Glutamatergic neuron (in vitro differentiated cells): ENCODE measurements around the gene DCBLD1. TPM values are rescaled to one million over a fixed set of nuclear protein-coding genes. Genes with fewer than 3 reads are reported as not detected.

Source experiments
- DNase-seq: peaks from one replicate; pipeline ENCODE4 v3.0.0; 2022
- H3K27ac Mint-ChIP-seq: one replicate; pipeline ENCODE4 v1.8.0; 2020; ENCODE audit warnings: mild to moderate bottlenecking, mixed read lengths, inconsistent platforms; ENCODE audit not compliant: unreplicated experiment
- H3K27me3 Mint-ChIP-seq: one replicate; pipeline ENCODE4 v1.8.0; 2020; ENCODE audit warnings: mild to moderate bottlenecking, moderate library complexity, mixed read lengths, inconsistent platforms; ENCODE audit not compliant: unreplicated experiment
- H3K36me3 Mint-ChIP-seq: one replicate; pipeline ENCODE4 v1.8.0; 2020; ENCODE audit warnings: mild to moderate bottlenecking, mixed read lengths, inconsistent platforms; ENCODE audit not compliant: unreplicated experiment
- H3K4me1 Mint-ChIP-seq: one replicate; pipeline ENCODE4 v1.8.0; 2020; ENCODE audit warnings: mild to moderate bottlenecking, low read depth, mixed read lengths, inconsistent platforms; ENCODE audit not compliant: unreplicated experiment
- H3K4me3 Mint-ChIP-seq: one replicate; pipeline ENCODE4 v1.8.0; 2020; ENCODE audit warnings: mild to moderate bottlenecking, mixed read lengths, inconsistent platforms; ENCODE audit not compliant: unreplicated experiment
- H3K9me3 Mint-ChIP-seq: one replicate; pipeline ENCODE4 v1.8.0; 2020; ENCODE audit warnings: mild to moderate bottlenecking, moderate library complexity, mixed read lengths, inconsistent platforms; ENCODE audit not compliant: unreplicated experiment
- total RNA-seq: library from RNA; stranded (reverse); fragmentation: NEBNext Ultra II Directional; extraction: Animal tissue kit (Norgen Biotek cat#: 25700); gene quantifications from one replicate; pipeline ENCODE4 v1.2.1, GENCODE V29; 2021; ENCODE audit not compliant: unreplicated experiment
- TF ChIP-seq, protein P1 (sequence below): fragments of 200-600 bp; sonication (generic); IDR thresholded peaks from one replicate; pipeline ENCODE4 v1.5.0; 2021; ENCODE audit not compliant: partially characterized antibody, unreplicated experiment

The DCBLD1 gene
- total RNA-seq, 1 donor from 2014 or later = 25.1 TPM

DNA sequence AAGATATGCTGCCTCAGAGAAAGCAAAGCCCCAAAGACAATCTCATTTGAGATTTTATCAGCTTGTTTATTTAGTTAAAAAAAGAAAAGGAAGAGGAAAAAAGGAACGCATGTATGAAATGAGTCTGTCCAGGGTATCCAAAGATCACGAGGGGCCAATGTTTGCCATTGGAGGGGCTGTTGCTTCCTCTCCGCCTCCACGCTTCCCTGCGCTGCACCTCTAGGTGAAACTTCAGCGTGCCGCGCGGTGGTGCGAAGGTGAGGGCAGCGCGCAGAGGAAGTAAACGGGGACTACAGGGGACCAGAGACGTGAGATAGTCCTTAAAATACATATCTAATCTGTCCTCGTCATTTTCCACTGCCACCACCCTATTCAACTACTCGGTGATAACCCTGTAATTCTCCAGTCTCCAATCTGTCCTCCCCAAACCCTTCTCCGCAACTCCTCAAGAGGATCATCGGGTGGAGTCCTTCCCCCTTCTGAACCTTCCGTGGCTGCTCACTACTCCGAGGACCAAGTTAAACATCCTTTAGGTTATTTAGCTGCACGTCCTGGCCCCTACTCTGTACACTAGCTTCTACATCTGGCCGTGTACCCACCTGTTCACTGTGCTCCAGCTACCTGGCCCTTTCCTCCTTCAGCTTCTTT, 1.1 kb upstream of the DCBLD1 start:
- DNase-seq = no peak
- Mint-ChIP-seq H3K4me1 (peaks cover 21% of the 10 kb centered on the region), H3K27ac (peak overlapping the region; percentile 36)

DNA sequence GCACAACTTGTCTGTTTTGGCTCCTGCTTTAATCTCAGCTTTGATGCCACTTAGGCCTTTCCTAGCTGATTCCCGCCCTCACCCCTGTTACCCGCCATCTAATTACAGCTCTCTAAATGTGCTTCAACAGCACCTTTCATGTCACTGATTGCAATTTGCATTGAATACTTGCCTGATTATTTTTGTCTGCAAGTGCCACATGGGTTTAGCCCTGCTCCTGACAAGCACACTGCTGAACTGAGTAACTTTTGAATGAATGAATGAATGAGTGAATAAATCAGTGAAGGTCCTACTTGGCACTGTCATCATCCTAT, 591 bp upstream of the DCBLD1 start:
- Mint-ChIP-seq H3K27me3 (peaks cover 11% of the 10 kb centered on the region), H3K4me3 (peak overlapping the region; percentile 80), H3K36me3 (peaks cover 3% of the 10 kb centered on the region), H3K4me1 (peaks cover 24% of the 10 kb centered on the region), H3K9me3 (peaks cover 8% of the 10 kb centered on the region), H3K27ac (peak overlapping the region; percentile 36)
- DNase-seq = no peak
- TF ChIP-seq, protein P1, sequence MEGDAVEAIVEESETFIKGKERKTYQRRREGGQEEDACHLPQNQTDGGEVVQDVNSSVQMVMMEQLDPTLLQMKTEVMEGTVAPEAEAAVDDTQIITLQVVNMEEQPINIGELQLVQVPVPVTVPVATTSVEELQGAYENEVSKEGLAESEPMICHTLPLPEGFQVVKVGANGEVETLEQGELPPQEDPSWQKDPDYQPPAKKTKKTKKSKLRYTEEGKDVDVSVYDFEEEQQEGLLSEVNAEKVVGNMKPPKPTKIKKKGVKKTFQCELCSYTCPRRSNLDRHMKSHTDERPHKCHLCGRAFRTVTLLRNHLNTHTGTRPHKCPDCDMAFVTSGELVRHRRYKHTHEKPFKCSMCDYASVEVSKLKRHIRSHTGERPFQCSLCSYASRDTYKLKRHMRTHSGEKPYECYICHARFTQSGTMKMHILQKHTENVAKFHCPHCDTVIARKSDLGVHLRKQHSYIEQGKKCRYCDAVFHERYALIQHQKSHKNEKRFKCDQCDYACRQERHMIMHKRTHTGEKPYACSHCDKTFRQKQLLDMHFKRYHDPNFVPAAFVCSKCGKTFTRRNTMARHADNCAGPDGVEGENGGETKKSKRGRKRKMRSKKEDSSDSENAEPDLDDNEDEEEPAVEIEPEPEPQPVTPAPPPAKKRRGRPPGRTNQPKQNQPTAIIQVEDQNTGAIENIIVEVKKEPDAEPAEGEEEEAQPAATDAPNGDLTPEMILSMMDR = no peak

More for the DNA sequence above, 1.1 kb upstream of the DCBLD1 start:
- H3K4me3 Mint-ChIP-seq = peak overlapping the region; percentile 80
- no peaks in the 10 kb centered on the region for H3K36me3 Mint-ChIP-seq
- TF ChIP-seq, protein P1 = no peak
- peaks cover 11% of the 10 kb centered on the region for H3K27me3 Mint-ChIP-seq
- H3K9me3 Mint-ChIP-seq = peaks cover 8% of the 10 kb centered on the region

GRCh38 chr6:117483004-117483644, 650 bp downstream of the DCBLD1 start:
- Mint-ChIP-seq H3K9me3 (peaks cover 8% of the 10 kb centered on the region), H3K27me3 (peaks cover 11% of the 10 kb centered on the region), H3K4me1 (peaks cover 25% of the 10 kb centered on the region), H3K36me3 (peaks cover 14% of the 10 kb centered on the region), H3K4me3 (peak overlapping the region; percentile 92), H3K27ac (peak overlapping the region; percentile 80)
- TF ChIP-seq, protein P1 = no peak
- peak; percentile 78 for DNase-seq

DNA sequence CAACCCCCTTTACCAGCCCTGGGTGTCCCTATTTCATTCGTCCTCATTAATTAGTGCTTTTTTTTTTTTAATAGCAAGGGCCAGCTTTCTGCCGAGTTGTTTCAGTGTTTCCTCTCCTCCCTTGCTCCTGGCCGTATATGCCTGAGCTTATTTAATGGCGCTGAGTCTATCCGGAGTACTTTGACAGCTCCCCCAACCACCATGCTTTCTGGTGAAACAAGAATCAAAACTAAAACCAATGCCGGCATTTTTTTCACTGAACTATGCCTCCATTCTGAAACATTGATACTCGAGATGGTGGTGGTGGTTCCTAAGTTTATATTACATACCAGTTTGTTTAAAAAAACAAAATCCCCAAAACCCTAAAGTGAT, 1.2 kb downstream of the DCBLD1 start:
- peaks cover 25% of the 10 kb centered on the region for H3K4me1 Mint-ChIP-seq
- H3K27me3 Mint-ChIP-seq = peaks cover 11% of the 10 kb centered on the region
- DNase-seq = no peak
- H3K9me3 Mint-ChIP-seq = peaks cover 8% of the 10 kb centered on the region
- peaks cover 14% of the 10 kb centered on the region for H3K36me3 Mint-ChIP-seq
- peak overlapping the region; percentile 80 for H3K27ac Mint-ChIP-seq
- H3K4me3 Mint-ChIP-seq = peak overlapping the region; percentile 92
- TF ChIP-seq, protein P1 = no peak

DNA sequence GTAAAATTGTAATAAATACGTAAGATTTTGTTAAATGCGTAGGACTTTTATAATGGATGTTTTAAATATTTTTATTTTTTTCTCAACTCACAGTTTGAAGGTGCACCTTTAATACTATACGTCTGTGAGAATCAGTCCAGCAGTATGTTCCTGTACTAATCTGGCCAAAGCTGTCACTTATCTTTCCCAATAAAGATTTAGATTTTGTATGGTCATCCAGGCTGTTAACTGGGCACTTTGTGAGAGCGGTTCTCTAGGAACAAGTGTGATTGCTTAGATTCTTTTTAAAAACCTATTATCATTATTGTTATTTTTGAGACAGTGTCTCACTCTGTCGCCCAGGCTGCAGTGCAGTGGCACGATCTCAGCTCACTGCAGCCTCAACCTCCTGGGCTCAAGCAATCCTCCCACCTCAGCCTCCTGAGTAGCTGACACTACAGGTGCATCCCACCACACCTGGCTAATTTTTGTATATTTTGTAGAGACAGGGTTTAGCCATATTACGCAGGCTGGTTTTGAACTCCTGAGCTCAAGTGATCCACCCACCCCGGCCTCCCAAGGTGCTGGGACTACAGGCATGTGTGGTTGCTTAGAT, 1.7 kb downstream of the DCBLD1 start:
- peaks cover 8% of the 10 kb centered on the region for H3K9me3 Mint-ChIP-seq
- TF ChIP-seq, protein P1 = no peak
- H3K27ac Mint-ChIP-seq = no peak overlapping the region
- H3K4me3 Mint-ChIP-seq = peak overlapping the region; percentile 92
- peaks cover 25% of the 10 kb centered on the region for H3K4me1 Mint-ChIP-seq
- H3K27me3 Mint-ChIP-seq = peaks cover 10% of the 10 kb centered on the region
- no peak for DNase-seq
- H3K36me3 Mint-ChIP-seq = peaks cover 14% of the 10 kb centered on the region
